Neural progenitor cell (in vitro differentiated cells): ENCODE results near the gene TPPP3. TPM values are rescaled to one million over a fixed set of nuclear protein-coding genes. Genes with fewer than 3 reads are reported as not detected.

ENCODE experiments used
- DNase-seq: peaks from one replicate; pipeline ENCODE4 v3.0.0-alpha.2; 2016; ENCODE audit warnings: low spot score
- H2AFZ ChIP-seq: fragments of 200-600 bp; sonication (generic); replicated peaks from 2 replicates; pipeline ENCODE4 v1.6.1; 2016; ENCODE audit warnings: antibody characterized with exemption
- H3F3A ChIP-seq: fragments of 200-600 bp; sonication (generic); 2 replicates; pipeline ENCODE4 v1.6.1; 2016; ENCODE audit warnings: antibody characterized with exemption, low read depth
- H3K27ac ChIP-seq: fragments of 200-600 bp; sonication (generic); 2 replicates; pipeline ENCODE4 v1.5.1; 2016; ENCODE audit warnings: mild to moderate bottlenecking
- H3K27me3 ChIP-seq: fragments of 200-600 bp; sonication (generic); 2 replicates; pipeline ENCODE4 v1.6.1; 2016; ENCODE audit warnings: mild to moderate bottlenecking, moderate library complexity
- H3K36me3 ChIP-seq: fragments of 200-600 bp; sonication (generic); 2 replicates; pipeline ENCODE4 v1.5.1; 2016
- H3K4me1 ChIP-seq: fragments of 200-600 bp; sonication (generic); 2 replicates; pipeline ENCODE4 v1.6.1; 2016; ENCODE audit warnings: mixed run types
- H3K4me2 ChIP-seq: fragments of 200-600 bp; sonication (generic); 2 replicates; pipeline ENCODE4 v1.6.1; 2016
- H3K4me3 ChIP-seq: fragments of 200-600 bp; sonication (generic); 2 replicates; pipeline ENCODE4 v1.5.1; 2016
- H3K79me2 ChIP-seq: fragments of 200-600 bp; sonication (generic); 2 replicates; pipeline ENCODE4 v1.6.1; 2016; ENCODE audit warnings: low read depth
- H3K9ac ChIP-seq: fragments of 200-600 bp; sonication (generic); 2 replicates; pipeline ENCODE4 v1.6.1; 2016
- H3K9me3 ChIP-seq: fragments of 200-600 bp; sonication (generic); 2 replicates; pipeline ENCODE4 v1.5.1; 2016; ENCODE audit warnings: low read depth
- H4K20me1 ChIP-seq: fragments of 200-600 bp; sonication (generic); 2 replicates; pipeline ENCODE4 v1.6.1; 2016; ENCODE audit warnings: low read depth
- H3K27ac Mint-ChIP-seq: 3 replicates; pipeline ENCODE4 v1.8.0; 2021; ENCODE audit warnings: mixed read lengths
- H3K27me3 Mint-ChIP-seq: 2 replicates; pipeline ENCODE4 v1.8.0; 2022; ENCODE audit warnings: low read depth, mild to moderate bottlenecking, inconsistent platforms, moderate library complexity, mixed read lengths; ENCODE audit not compliant: insufficient read depth
- H3K36me3 Mint-ChIP-seq: 3 replicates; pipeline ENCODE4 v1.8.0; 2021; ENCODE audit warnings: mixed read lengths
- H3K4me1 Mint-ChIP-seq: 3 replicates; pipeline ENCODE4 v1.8.0; 2021; ENCODE audit warnings: mixed read lengths
- H3K4me3 Mint-ChIP-seq: 3 replicates; pipeline ENCODE4 v1.8.0; 2021; ENCODE audit warnings: mild to moderate bottlenecking, moderate library complexity, mixed read lengths
- H3K9me3 Mint-ChIP-seq: 3 replicates; pipeline ENCODE4 v1.8.0; 2020; ENCODE audit warnings: mixed read lengths
- EZH2 ChIP-seq: fragments of 200-600 bp; sonication (generic); IDR thresholded peaks from 2 replicates; pipeline ENCODE4 v1.6.1; 2017; ENCODE audit warnings: antibody characterized with exemption, mild to moderate bottlenecking, moderate library complexity
- EZH2phosphoT487 ChIP-seq: fragments of 200-600 bp; sonication (generic); IDR thresholded peaks from 2 replicates; pipeline ENCODE4 v1.6.1; 2017; ENCODE audit warnings: antibody characterized with exemption
- total RNA-seq: library from RNA; depleted of rRNA; stranded (reverse); fragments of >200 nt; gene quantifications from 2 replicates; pipeline ENCODE4 v1.2.3, GENCODE V29; 2015; ENCODE audit warnings: low replicate concordance
- TF ChIP-seq, protein P1 (sequence below): fragments of 200-600 bp; sonication (generic); IDR thresholded peaks from 2 replicates; pipeline ENCODE4 v1.5.1; 2017; ENCODE audit warnings: antibody characterized with exemption, mild to moderate bottlenecking

Gene TPPP3
- total RNA-seq, 1 donor from 2014 or later = not detected

- H3K9ac ChIP-seq = no peak overlapping the region
- no peak overlapping the region for H3K4me2 ChIP-seq
- no peak overlapping the region for H2AFZ ChIP-seq
- H3K27ac ChIP-seq = no peak overlapping the region
- Mint-ChIP-seq H3K9me3 (no peaks in the 10 kb centered on the region), H3K27me3 (peaks cover 10% of the 10 kb centered on the region), H3K27ac (no peak overlapping the region), H3K36me3 (no peaks in the 10 kb centered on the region), H3K4me1 (peaks cover 39% of the 10 kb centered on the region), H3K4me3 (no peak overlapping the region)
- H3K4me3 ChIP-seq = no peak overlapping the region
- no peak for DNase-seq
- no peaks in the 10 kb centered on the region for H3K9me3 ChIP-seq
- H3K36me3 ChIP-seq = no peaks in the 10 kb centered on the region
- H3F3A ChIP-seq = no peaks in the 10 kb centered on the region
- no peaks in the 10 kb centered on the region for H3K79me2 ChIP-seq
- H3K27me3 ChIP-seq = peaks cover 14% of the 10 kb centered on the region
- H3K4me1 ChIP-seq = peaks cover 19% of the 10 kb centered on the region
- H4K20me1 ChIP-seq = no peaks in the 10 kb centered on the region
- TF ChIP-seq EZH2 = no peak
- TF ChIP-seq, protein P1, sequence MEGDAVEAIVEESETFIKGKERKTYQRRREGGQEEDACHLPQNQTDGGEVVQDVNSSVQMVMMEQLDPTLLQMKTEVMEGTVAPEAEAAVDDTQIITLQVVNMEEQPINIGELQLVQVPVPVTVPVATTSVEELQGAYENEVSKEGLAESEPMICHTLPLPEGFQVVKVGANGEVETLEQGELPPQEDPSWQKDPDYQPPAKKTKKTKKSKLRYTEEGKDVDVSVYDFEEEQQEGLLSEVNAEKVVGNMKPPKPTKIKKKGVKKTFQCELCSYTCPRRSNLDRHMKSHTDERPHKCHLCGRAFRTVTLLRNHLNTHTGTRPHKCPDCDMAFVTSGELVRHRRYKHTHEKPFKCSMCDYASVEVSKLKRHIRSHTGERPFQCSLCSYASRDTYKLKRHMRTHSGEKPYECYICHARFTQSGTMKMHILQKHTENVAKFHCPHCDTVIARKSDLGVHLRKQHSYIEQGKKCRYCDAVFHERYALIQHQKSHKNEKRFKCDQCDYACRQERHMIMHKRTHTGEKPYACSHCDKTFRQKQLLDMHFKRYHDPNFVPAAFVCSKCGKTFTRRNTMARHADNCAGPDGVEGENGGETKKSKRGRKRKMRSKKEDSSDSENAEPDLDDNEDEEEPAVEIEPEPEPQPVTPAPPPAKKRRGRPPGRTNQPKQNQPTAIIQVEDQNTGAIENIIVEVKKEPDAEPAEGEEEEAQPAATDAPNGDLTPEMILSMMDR = no peak
- TF ChIP-seq EZH2phosphoT487 = no peak
Observed at GRCh38 chr16:67421030-67421429, 27.7 kb upstream of the TPPP3 start.

GRCh38 chr16:67419931-67420330, 26.6 kb upstream of the TPPP3 start:
- H3K4me1 Mint-ChIP-seq = peaks cover 38% of the 10 kb centered on the region
- no peak overlapping the region for H3K4me3 Mint-ChIP-seq
- no peaks in the 10 kb centered on the region for H3F3A ChIP-seq

GRCh38 chr16:67419502-67419901, 26.2 kb upstream of the TPPP3 start:
- no peak overlapping the region for H3K9ac ChIP-seq
- Mint-ChIP-seq H3K27me3 (peaks cover 10% of the 10 kb centered on the region), H3K27ac (no peak overlapping the region), H3K36me3 (no peaks in the 10 kb centered on the region), H3K9me3 (no peaks in the 10 kb centered on the region), H3K4me3 (peak overlapping the region; percentile 7), H3K4me1 (peaks cover 34% of the 10 kb centered on the region)
- DNase-seq = no peak
- H3F3A ChIP-seq = no peaks in the 10 kb centered on the region
- H3K79me2 ChIP-seq = no peaks in the 10 kb centered on the region
- no peak overlapping the region for H3K27ac ChIP-seq
- peaks cover 10% of the 10 kb centered on the region for H3K4me1 ChIP-seq
- no peaks in the 10 kb centered on the region for H3K36me3 ChIP-seq
- TF ChIP-seq EZH2phosphoT487 (no peak), EZH2 (no peak)
- TF ChIP-seq, protein P1 = no peak
- H3K9me3 ChIP-seq = no peaks in the 10 kb centered on the region
- H3K27me3 ChIP-seq = peaks cover 27% of the 10 kb centered on the region
- H4K20me1 ChIP-seq = no peaks in the 10 kb centered on the region
- H3K4me2 ChIP-seq = no peak overlapping the region
- H2AFZ ChIP-seq = no peak overlapping the region
- no peak overlapping the region for H3K4me3 ChIP-seq

More at GRCh38 chr16:67419931-67420330, 26.6 kb upstream of the TPPP3 start:
- Mint-ChIP-seq H3K27me3 (peaks cover 10% of the 10 kb centered on the region), H3K9me3 (no peaks in the 10 kb centered on the region), H3K27ac (no peak overlapping the region), H3K36me3 (no peaks in the 10 kb centered on the region)
- no peaks in the 10 kb centered on the region for H3K9me3 ChIP-seq
- H3K9ac ChIP-seq = no peak overlapping the region
- no peaks in the 10 kb centered on the region for H3K79me2 ChIP-seq
- no peak for DNase-seq
- peaks cover 25% of the 10 kb centered on the region for H3K27me3 ChIP-seq
- H3K36me3 ChIP-seq = no peaks in the 10 kb centered on the region
- no peak overlapping the region for H3K27ac ChIP-seq
- no peak overlapping the region for H2AFZ ChIP-seq
- no peak overlapping the region for H3K4me3 ChIP-seq
- no peaks in the 10 kb centered on the region for H4K20me1 ChIP-seq
- TF ChIP-seq EZH2phosphoT487 (no peak), EZH2 (no peak)
- TF ChIP-seq, protein P1 = peak; percentile 10
- H3K4me1 ChIP-seq = peaks cover 15% of the 10 kb centered on the region
- no peak overlapping the region for H3K4me2 ChIP-seq
